Measurements from ENCODE around the gene TGIF2. TPM values are rescaled to one million over a fixed set of nuclear protein-coding genes. Genes with fewer than 3 reads are reported as not detected.

TGIF2 gene
- total and polyA plus RNA-seq, 2 of the 13 experiments (the other 11 are each of a cell fraction or from before 2014, with no cell fraction given): 41.3 to 53.9 TPM

DNA sequence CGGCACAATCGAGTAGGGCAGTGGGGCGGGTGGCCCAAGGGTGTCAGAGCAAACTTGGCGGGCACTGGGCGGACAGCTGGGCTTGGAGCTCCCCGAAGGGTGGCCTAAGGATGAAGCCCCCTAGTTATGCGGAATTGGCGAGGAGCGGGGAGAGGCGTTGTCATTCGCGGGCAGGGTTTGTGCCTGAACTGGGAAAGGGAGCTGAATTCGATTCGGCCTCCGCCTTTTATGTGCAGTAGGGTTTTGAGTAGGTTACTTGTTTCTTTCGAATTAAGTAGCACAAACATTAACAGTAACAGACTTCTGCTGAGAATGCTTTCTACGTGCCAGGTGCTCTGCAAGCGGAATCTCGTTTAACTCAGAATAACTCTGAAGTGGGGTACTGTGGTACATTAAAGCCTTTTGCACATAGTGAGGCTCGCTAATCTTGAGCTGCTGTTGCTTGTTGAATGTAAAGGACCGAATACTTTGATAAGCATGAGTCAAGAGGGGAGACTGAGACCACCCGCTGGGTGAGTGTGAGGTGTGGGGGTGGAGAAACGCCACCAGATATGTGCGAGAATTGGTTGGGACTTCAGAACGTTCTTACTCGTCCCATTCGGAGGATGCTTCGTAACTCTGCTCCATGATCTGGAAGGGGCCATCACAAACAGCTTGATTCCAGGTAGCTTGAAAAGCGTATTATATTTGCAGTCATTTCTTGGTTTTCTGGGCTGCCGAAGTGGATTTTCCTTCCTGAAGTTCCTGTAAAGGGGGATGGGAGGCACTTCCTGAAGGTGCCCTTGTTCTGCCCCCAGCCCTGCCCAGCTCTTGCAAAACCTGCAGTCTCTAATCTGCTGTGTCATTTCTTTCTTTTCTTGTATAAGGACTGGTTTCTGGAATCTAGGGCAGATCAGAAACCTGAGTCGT is 33.0 kb downstream of the TGIF2 start (continued):
- TF ChIP-seq AKNA (CRISPR knock-in tag; IDR thresholded peaks at IDR 0.05; ENCODE audit: borderline replicate concordance) (0 out of 2 replicates have a peak, but pooled peaks have one; percentile 37), GABPB1 (CRISPR knock-in tag; IDR thresholded peaks at IDR 0.05) (no peak; the same call in 1 of the 2 replicates), ZBTB1 (CRISPR knock-in tag; IDR thresholded peaks at IDR 0.05; ENCODE audit: borderline replicate concordance) (no peak), CBX5 (CRISPR knock-in tag; IDR thresholded peaks at IDR 0.05; ENCODE audit: borderline replicate concordance) (no peak), ZBTB21 (CRISPR knock-in tag; IDR thresholded peaks at IDR 0.05) (no peak), HHEX (CRISPR knock-in tag; IDR thresholded peaks at IDR 0.05) (0 out of 2 replicates have a peak, but pooled peaks have one; percentile 5), ZZZ3 (CRISPR knock-in tag; IDR thresholded peaks at IDR 0.05; ENCODE audit: borderline replicate concordance) (0 out of 2 replicates have a peak, but pooled peaks have one; percentile 43), ZNF431 (CRISPR knock-in tag; IDR thresholded peaks at IDR 0.05; ENCODE audit: borderline replicate concordance, low read depth) (no peak), ZNF737 (CRISPR knock-in tag; IDR thresholded peaks at IDR 0.05; ENCODE audit: borderline replicate concordance) (0 out of 2 replicates have a peak, but pooled peaks have one; percentile 68), TRIM22 (IDR thresholded peaks at IDR 0.05) (no peak), RNF2 (conservative IDR thresholded peaks at IDR 0.05; ENCODE audit: low read depth) (no peak), ZNF670 (CRISPR knock-in tag; IDR thresholded peaks at IDR 0.05; ENCODE audit: borderline replicate concordance) (no peak), HOXA9 (CRISPR knock-in tag; IDR thresholded peaks at IDR 0.05; ENCODE audit: borderline replicate concordance) (no peak), ZNF207 (IDR thresholded peaks at IDR 0.05; ENCODE audit: borderline replicate concordance) (no peak)
- TF ChIP-seq, protein P1, sequence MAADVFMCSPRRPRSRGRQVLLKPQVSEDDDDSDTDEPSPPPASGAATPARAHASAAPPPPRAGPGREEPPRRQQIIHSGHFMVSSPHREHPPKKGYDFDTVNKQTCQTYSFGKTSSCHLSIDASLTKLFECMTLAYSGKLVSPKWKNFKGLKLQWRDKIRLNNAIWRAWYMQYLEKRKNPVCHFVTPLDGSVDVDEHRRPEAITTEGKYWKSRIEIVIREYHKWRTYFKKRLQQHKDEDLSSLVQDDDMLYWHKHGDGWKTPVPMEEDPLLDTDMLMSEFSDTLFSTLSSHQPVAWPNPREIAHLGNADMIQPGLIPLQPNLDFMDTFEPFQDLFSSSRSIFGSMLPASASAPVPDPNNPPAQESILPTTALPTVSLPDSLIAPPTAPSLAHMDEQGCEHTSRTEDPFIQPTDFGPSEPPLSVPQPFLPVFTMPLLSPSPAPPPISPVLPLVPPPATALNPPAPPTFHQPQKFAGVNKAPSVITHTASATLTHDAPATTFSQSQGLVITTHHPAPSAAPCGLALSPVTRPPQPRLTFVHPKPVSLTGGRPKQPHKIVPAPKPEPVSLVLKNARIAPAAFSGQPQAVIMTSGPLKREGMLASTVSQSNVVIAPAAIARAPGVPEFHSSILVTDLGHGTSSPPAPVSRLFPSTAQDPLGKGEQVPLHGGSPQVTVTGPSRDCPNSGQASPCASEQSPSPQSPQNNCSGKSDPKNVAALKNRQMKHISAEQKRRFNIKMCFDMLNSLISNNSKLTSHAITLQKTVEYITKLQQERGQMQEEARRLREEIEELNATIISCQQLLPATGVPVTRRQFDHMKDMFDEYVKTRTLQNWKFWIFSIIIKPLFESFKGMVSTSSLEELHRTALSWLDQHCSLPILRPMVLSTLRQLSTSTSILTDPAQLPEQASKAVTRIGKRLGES (CRISPR knock-in tag; IDR thresholded peaks at IDR 0.05; ENCODE audit: borderline replicate concordance): no peak
- TF ChIP-seq, protein P2, sequence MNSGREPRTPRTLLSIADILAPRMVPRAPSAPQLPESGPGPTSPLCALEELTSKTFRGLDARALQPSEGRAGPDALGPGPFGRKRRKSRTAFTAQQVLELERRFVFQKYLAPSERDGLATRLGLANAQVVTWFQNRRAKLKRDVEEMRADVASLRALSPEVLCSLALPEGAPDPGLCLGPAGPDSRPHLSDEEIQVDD (CRISPR knock-in tag; IDR thresholded peaks at IDR 0.05; ENCODE audit: borderline replicate concordance): no peak
